Activated CD8-positive, alpha-beta memory T cell treated with anti-CD3 and anti-CD28 coated beads for 36 hours (primary cell): ENCODE results near the gene NT5DC2. TPM values are rescaled to one million over a fixed set of nuclear protein-coding genes. Genes with fewer than 3 reads are reported as not detected.

ENCODE experiments used
- CTCF ChIA-PET: fragments of 350-600 bp; sonication (Branson Sonifier 250); formaldehyde crosslinking; loops from one replicate; lab custom pipeline; 2021; ENCODE audit warnings: antibody characterized with exemption; lab: Charles Lee
- POLR2A ChIA-PET: fragments of 350-600 bp; sonication (Branson Sonifier 250); formaldehyde crosslinking; loops from one replicate; lab custom pipeline; 2021; ENCODE audit warnings: antibody characterized with exemption; lab: Charles Lee
- total RNA-seq, 2 experiments: library from RNA; stranded (reverse); gene quantifications; one replicate each; pipeline ENCODE4 v1.2.3, GENCODE V29; 2021

Gene NT5DC2
- total RNA-seq, 2 experiments from 2014 or later, result 97.3 to 99.2 TPM

- ChIA-PET CTCF (interaction anchor here (1.1 kb wide), 1 partner anchor 32 kb away, joined by 4 read pairs; no protein-coding TSS in a partner anchor), POLR2A (interaction anchor here (0.5 kb wide), 1 partner anchor 72 kb away, joined by 5 read pairs; no protein-coding TSS in a partner anchor)
Observed at GRCh38 chr3:52517796-52518722, 15.6 kb downstream of the NT5DC2 start.

- CTCF ChIA-PET, result no interaction called here
- POLR2A ChIA-PET, result no interaction called here
Observed at GRCh38 chr3:52516509-52517195, 17.0 kb downstream of the NT5DC2 start.

GRCh38 chr3:52515192-52515591 is 18.5 kb downstream of the NT5DC2 start:
- CTCF ChIA-PET, result no interaction called here
- POLR2A ChIA-PET, result no interaction called here

- POLR2A ChIA-PET, result no interaction called here
- CTCF ChIA-PET, result no interaction called here
Observed at GRCh38 chr3:52514576-52514975, 19.1 kb downstream of the NT5DC2 start.

- CTCF ChIA-PET, result no interaction called here
- POLR2A ChIA-PET, result no interaction called here
Observed at GRCh38 chr3:52513281-52513680, 20.4 kb downstream of the NT5DC2 start.

GRCh38 chr3:52512727-52513126 is 20.9 kb downstream of the NT5DC2 start:
- POLR2A ChIA-PET, result no interaction called here
- CTCF ChIA-PET, result interaction anchor here (1.2 kb wide), 1 partner anchor 22 kb away, joined by 3 read pairs; no protein-coding TSS in a partner anchor

GRCh38 chr3:52512105-52512504 is 21.6 kb downstream of the NT5DC2 start:
- ChIA-PET POLR2A (no interaction called here), CTCF (interaction anchor here (1.2 kb wide), 1 partner anchor 21 kb away, joined by 3 read pairs; no protein-coding TSS in a partner anchor)

GRCh38 chr3:52511509-52511908 is 22.1 kb downstream of the NT5DC2 start:
- ChIA-PET POLR2A (no interaction called here), CTCF (interaction anchor here (1.2 kb wide), 1 partner anchor 21 kb away, joined by 3 read pairs; no protein-coding TSS in a partner anchor)

GRCh38 chr3:52509753-52510328 is 23.8 kb downstream of the NT5DC2 start:
- POLR2A ChIA-PET, result no interaction called here
- CTCF ChIA-PET, result no interaction called here

GRCh38 chr3:52507359-52507758 is 26.3 kb downstream of the NT5DC2 start:
- ChIA-PET CTCF (no interaction called here), POLR2A (no interaction called here)

GRCh38 chr3:52506266-52506966 is 27.2 kb downstream of the NT5DC2 start:
- POLR2A ChIA-PET, result no interaction called here
- CTCF ChIA-PET, result no interaction called here

- CTCF ChIA-PET, result no interaction called here
Observed at GRCh38 chr3:52504977-52505376, 28.7 kb downstream of the NT5DC2 start.

GRCh38 chr3:52503788-52504424 is 29.8 kb downstream of the NT5DC2 start:
- POLR2A ChIA-PET, result interaction anchor here (0.6 kb wide), 1 partner anchor 703 kb away, joined by 3 read pairs; no protein-coding TSS in a partner anchor
- CTCF ChIA-PET, result no interaction called here

More at GRCh38 chr3:52504977-52505376, 28.7 kb downstream of the NT5DC2 start:
- POLR2A ChIA-PET, result no interaction called here

- ChIA-PET POLR2A (no interaction called here), CTCF (no interaction called here)
Observed at GRCh38 chr3:52502808-52503350, 30.8 kb downstream of the NT5DC2 start.

- CTCF ChIA-PET, result no interaction called here
Observed at GRCh38 chr3:52502001-52502400, 31.7 kb downstream of the NT5DC2 start.

GRCh38 chr3:52501046-52501445 is 32.6 kb downstream of the NT5DC2 start:
- CTCF ChIA-PET, result no interaction called here
- POLR2A ChIA-PET, result no interaction called here

More at GRCh38 chr3:52502001-52502400, 31.7 kb downstream of the NT5DC2 start:
- POLR2A ChIA-PET, result no interaction called here

- POLR2A ChIA-PET, result no interaction called here
Observed at GRCh38 chr3:52498137-52499054, 35.3 kb downstream of the NT5DC2 start.

More at GRCh38 chr3:52498137-52499054, 35.3 kb downstream of the NT5DC2 start:
- CTCF ChIA-PET, result no interaction called here
